GM12874 (cell line): Measurements from ENCODE around the gene C15orf61.

ENCODE experiments used
- CTCF ChIP-seq: IDR thresholded peaks from 2 replicates; pipeline ENCODE4 v1.5.1; 2011; ENCODE audit warnings: low read depth, mild to moderate bottlenecking, control low read depth, low read length, moderate library complexity; ENCODE audit not compliant: insufficient read depth

The C15orf61 gene

GRCh38 chr15:67508407-67508806 lies 12.5 kb upstream of the C15orf61 start:
- TF ChIP-seq CTCF: no peak

DNA sequence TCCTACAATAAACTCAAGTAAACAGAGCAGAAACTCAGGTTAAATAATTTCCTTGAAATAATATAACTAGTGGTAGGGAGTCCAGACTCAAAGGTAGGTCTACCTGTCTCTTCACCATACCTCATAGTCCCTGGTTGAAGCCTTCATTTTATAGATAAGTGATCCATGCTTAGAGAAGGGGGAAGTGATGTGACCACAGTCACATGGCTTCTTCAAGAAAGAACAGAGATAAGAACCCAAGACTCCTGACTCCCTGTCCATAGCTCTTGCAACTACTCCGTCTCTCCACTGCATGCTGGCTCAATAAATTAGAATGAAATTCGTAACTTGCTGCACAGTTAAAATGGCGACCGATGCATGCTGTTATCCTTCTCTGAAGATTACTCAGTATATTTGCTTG lies 11.0 kb upstream of the C15orf61 start:
- TF ChIP-seq CTCF: no peak

GRCh38 chr15:67510597-67511190 lies 10.2 kb upstream of the C15orf61 start:
- TF ChIP-seq CTCF: no peak

- no peak for TF ChIP-seq CTCF
Measured at GRCh38 chr15:67511606-67512005, 9.3 kb upstream of the C15orf61 start.

GRCh38 chr15:67512140-67512539 lies 8.8 kb upstream of the C15orf61 start:
- TF ChIP-seq CTCF: no peak

DNA sequence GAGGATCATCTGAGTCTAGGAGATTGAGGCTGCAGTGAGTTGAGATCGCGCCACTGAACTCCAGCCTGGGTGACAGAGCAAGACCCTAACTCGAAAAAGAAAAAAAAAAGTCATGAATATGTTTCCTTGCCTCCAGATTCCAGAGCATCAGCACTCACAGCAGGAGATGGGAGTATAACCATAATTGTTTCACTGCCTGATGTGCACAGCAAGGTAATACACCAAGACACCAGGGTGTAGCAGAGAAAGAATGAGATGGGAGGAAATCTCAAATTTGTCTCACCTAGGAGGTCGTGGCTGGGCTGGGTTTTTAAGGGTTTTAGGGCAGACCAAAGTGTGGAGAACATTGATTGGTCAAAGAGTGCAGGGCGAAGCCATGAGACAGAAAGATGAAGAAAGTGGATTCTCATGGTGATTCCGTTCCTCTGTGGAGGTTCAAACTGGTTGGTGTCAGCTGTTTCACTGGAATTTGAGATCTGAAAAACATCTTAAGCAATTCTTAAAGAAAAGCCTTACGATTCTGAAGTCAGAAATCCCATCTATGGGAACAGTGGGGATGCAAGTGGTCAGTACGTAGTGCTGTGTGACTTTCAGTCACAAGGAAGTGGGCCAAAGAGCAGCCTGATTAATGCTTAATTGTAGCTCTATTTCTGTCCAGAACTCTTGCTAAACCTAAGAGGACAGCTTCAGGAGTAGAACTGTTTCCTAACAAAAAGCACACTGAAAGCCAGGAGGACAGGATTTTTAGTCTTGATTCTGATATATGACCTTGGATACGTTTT lies 7.8 kb upstream of the C15orf61 start:
- TF ChIP-seq CTCF: no peak

DNA sequence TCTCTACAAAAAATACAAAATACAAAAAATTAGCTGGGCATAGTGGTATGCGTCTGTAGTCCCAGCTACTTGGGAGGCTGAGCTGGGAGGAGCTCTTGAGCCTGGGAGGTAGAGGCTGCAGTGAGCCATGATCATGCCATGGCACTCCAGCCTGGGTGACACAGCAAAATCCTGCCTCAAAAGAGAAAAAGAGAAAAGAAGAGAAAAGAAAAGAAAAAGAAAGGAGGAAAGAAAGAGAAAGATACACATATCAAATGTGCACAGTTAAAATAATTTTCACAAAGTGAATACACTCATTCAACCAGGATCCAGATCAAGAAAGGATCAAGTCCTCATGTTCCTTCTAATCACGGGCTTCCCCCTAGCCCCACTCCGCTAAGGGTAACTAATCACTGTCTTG lies 5.8 kb upstream of the C15orf61 start:
- TF ChIP-seq CTCF: no peak
